GM19238 (cell line): ENCODE results near the gene REC114.
"Not testable (repeated sequence)": the region's sequence is repeated elsewhere in the genome, so short reads cannot be mapped to it uniquely, and the experiment has no call there.

Experiments
- DNase-seq: peaks from one replicate; pipeline ENCODE4 v3.0.0; 2011; ENCODE audit warnings: low spot score; ENCODE audit not compliant: insufficient read length

REC114 gene

GRCh38 chr15:73527598-73527997, 84.6 kb downstream of the REC114 start:
- no peak for DNase-seq

- DNase-seq: no peak
These were observed 87.7 kb downstream of the REC114 start for GRCh38 chr15:73530649-73531048.

DNA sequence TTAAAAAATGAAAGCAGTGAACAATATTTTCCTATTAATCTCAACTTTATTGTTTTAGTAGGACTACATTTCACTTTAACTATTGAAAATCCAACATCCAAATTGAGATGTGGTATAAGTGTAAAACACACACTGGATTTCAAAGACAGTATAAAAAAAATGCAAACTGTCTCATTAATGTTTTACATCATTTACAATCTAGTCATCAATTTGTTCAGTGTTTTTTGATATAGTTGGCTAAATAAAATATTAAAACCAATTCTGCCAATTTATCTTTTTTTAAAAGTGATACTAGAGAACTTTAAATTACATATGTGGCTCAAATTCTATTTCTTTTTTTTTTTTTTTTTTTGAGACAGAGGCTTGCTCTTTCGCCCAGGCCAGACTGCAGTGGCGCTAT, 95.2 kb downstream of the REC114 start:
- no peak for DNase-seq

DNA sequence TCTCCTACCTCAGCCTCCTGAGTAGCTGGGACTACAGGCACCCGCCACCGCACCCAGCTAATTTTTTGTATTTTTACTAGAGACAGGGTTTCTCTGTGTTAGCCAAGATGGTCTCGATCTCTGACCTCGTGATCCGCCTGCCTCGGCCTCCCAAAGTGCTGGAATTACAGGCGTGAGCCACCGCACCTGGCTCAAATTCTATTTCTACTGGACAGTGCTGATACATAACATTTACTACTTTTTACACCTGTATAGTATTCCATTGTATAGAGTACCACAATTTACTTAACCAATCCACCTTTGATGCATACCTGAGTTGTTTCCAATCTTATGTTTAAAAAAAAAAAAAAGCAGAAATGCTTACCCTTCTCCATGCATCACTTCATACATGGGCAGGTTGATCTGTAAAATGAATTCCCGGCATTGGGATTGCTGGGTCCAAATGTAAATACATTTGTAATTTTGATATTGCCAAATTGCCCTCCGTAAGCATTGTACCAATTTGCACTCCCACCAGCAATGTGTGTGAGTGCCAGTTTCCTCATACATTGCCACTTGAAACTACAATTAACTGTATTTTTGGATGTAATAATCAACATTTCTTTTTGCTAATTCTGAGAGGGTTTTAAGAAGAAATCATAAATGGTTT, 95.7 kb downstream of the REC114 start:
- DNase-seq: no peak

GRCh38 chr15:73539212-73540128, 96.5 kb downstream of the REC114 start:
- DNase-seq: no peak

DNA sequence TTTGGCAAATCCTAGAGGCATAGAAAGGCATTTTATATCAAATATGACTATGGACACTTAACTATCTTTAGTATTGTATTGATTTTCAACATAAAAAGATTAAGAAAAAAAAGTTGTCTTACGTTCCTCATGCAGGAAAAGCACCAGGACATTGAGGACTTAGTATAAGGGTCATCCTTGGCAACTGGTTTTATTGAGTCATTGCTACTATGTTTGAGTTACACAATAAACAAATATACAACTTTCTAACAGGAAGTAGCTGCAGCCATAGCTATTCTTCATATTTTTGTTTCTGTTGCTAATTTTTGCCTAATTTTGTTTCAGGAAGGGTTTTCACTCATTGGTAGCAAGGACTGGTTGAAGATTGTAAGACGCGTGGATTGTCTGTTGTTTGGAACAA, 97.2 kb downstream of the REC114 start:
- DNase-seq: no peak

- no peak for DNase-seq
These were observed 98.5 kb downstream of the REC114 start for GRCh38 chr15:73541479-73541878.

DNA sequence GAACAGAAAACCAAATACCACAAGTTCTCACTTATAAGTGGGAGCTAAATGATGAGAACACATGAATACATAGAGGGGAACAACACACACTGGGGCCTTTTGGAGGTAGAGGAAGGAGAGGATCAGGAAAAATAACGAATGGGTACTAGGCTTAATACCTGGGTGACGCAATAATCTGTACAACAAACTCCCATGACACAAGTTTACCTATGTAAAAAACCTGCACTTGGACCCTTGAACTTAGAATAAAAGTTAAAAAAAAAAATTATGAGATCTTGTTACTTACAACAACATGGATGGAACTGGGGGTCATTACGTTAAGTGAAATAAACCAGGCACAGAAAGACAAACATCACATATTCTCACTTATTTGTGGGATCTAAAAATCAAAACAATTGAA, 106.0 kb downstream of the REC114 start:
- DNase-seq: not testable (repeated sequence)

GRCh38 chr15:73550190-73550589, 107.2 kb downstream of the REC114 start:
- no peak for DNase-seq

DNA sequence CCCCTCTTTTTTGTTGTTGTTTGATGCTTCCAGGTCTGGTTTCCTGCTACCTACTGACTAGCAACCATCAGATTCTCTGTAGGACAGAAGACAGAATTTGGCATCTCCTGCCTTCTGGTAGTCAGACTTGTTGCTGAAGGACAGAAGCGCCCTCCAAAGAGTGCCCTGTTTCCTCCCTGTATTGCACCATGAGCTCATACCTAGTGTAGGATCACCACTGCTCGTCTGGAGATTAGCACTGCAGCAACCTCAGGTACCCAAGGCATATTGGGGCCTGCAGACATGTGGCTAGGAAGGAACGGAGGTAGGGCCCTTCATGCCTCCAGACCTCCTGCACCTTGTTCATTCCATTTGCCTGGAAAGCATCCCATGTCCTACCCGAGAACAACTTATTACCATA, 112.1 kb downstream of the REC114 start:
- no peak for DNase-seq

GRCh38 chr15:73558529-73558928, 115.6 kb downstream of the REC114 start:
- no peak for DNase-seq

- no peak for DNase-seq
These were observed 117.6 kb downstream of the REC114 start for GRCh38 chr15:73560501-73561117.

DNA sequence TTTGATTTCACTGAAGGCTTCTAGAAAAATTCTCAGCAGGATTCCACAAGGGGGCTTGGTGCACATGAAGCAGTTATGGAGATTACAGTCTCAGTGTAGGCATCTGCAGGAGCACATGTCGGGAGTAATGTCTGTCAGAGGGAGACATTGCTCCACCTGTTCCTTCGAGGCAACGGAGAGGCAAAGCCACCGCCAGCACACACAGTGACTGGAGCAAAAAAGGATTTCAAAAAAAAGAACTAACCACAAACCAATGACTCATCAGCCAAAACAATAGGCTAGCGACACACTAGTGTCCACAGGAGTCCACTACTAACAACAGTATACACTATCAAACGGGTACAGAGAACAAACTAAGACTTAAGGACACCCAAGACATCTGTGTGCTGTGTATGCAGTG, 121.3 kb downstream of the REC114 start:
- DNase-seq: no peak

DNA sequence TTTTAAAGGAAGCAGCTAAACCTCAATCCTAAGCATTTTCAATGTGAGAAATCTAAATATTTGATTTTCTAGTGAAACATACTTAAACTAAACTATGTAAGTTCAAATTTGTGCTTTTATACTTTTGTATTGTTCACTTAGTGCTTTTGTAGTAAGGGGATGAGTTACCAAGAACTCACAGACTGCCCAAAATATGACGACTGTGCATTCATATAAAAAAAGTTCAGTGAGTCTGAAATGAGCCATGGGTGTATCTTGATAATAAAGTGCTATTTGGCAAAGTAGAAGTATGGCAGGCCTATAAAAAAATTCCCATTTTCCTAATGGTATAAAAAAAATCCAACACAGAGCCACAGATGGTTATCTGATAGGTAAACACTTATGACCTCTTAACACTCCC, 124.1 kb downstream of the REC114 start:
- no peak for DNase-seq

- DNase-seq: no peak
These were observed 125.8 kb downstream of the REC114 start for GRCh38 chr15:73568564-73569280.

DNA sequence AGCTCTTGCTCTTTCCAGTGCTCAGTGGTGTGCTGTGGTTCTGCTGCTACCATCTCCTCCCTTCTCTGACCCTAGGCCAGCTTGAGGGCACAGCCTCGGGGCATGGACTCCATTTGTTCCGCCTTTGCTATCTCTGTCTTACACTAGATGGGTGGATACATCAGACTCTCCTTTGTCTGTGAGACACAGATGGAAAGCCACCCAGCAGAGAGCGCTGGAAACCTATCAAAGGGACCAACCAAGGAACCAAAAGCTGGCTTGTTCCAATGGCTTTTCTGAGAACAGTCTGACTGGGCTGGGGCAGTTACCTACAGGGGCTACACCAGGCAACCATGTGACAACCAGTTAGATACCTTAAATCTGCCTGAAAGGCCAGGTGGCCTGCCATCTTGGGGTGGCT, 126.4 kb downstream of the REC114 start:
- no peak for DNase-seq

DNA sequence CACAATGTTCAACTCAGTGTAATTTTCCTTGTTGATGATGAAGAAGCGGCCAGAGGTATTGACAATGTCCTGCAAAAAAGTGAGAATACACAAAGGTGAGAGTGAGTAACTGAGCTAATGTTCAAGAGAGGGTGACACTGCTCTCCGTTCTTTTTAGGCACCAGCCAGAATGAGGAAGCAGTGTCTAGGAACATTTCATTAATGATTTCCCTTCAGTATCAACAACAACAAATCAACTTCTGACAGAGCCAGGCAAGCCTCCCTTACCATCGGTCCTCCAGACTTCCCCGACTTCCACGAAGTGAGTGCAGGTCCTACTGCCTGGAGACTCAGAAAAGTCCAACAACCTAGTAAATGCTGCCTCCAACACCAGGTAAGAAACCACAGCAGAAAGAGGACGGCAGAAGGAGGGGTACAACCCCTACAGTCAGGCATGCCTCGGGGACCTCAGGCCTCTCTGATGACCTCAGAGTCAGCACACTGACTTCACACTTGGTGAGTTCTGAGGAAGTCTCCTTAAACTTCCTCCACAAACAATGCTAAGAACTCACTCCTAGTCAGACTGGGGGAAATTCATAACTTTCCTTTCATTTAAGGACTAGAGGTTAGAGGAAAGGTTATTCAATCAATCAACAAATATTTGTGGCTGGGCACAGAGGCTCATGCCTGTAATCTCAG, 127.5 kb downstream of the REC114 start:
- DNase-seq: no peak

DNA sequence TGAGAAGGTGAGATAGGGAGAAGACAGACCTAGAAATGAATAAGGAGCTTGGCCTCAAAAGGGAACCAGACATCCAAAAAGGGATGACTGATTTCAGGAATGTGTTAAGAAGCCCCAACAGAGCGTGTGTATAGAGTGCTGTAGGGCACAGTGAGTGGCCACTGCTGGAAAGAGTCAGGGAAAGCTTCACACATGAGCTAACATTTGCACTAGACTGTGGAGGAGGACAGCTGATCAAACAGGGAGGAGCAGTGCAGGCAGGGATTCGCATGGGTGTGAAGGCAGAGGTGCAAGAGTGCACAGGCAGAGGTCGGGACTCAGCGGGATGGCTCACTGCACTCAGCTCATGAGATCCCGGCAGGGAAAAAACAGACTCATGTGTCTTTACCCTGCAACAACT, 128.4 kb downstream of the REC114 start:
- no peak for DNase-seq

DNA sequence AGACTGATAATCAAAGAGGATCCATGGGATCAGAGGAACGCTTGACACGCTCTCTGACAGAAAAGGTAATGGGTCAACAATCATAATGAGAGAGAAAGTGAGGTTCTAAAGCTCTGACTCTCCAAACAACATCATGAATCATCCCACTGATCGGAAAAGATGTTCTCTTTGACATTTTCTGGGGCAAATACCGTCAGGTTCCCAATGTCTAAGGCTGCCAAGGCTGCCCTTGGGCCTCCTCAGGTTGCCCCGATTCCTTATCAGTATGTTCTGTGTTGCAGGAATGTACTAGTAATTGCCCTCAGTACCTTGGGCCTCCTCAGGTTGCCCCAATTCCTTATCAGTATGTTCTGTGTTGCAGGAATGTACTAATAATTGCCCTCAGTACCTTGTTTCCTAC, 129.3 kb downstream of the REC114 start:
- no peak for DNase-seq

GRCh38 chr15:73573037-73573436, 130.1 kb downstream of the REC114 start:
- no peak for DNase-seq

DNA sequence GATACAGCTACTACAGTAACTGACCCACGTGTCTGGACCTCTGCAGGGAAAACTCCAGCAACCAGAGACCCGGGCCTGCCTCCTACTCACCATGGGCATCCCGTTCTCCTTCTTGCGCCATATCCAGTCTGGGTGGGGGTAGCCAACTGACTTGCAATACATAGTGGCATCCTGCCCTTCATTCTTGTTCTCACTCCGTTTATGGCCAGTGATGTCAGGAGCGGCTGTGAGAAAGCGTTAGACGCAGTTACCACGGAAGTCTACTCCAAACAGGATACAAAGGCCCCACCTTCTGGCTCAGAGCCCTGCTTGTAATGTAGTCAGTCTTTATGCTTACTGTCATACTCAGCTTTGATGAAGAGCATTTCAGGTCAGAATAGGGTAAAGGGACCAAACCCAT, 130.6 kb downstream of the REC114 start:
- DNase-seq: no peak
